ENCODE data around the gene LSM4.

The LSM4 gene

GRCh38 chr19:18265582-18265981, 57.3 kb downstream of the LSM4 start:
- H3K4me1 ChIP-seq (ENCODE audit: insufficient read depth, low read length), result no peaks in the 10 kb centered on the region
- H3K27me3 ChIP-seq (ENCODE audit: insufficient read depth, low read length), result no peaks in the 10 kb centered on the region
- no peak overlapping the region for H2AFZ ChIP-seq (ENCODE audit: low read depth, low read length)
- H3K9me3 ChIP-seq (ENCODE audit: low read length), result peaks cover 4% of the 10 kb centered on the region
- H3K4me3 ChIP-seq (ENCODE audit: low read length), result no peak overlapping the region
- peaks cover 23% of the 10 kb centered on the region for H3K36me3 ChIP-seq (ENCODE audit: insufficient read depth, low read length)

- H3K27me3 ChIP-seq (ENCODE audit: insufficient read depth, low read length), result no peaks in the 10 kb centered on the region
- H2AFZ ChIP-seq (ENCODE audit: low read depth, low read length), result no peak overlapping the region
- H3K36me3 ChIP-seq (ENCODE audit: insufficient read depth, low read length), result peaks cover 23% of the 10 kb centered on the region
- no peaks in the 10 kb centered on the region for H3K4me1 ChIP-seq (ENCODE audit: insufficient read depth, low read length)
- H3K9me3 ChIP-seq (ENCODE audit: low read length), result peaks cover 4% of the 10 kb centered on the region
- H3K4me3 ChIP-seq (ENCODE audit: low read length), result no peak overlapping the region
Measured at GRCh38 chr19:18264971-18265540, 57.8 kb downstream of the LSM4 start.

DNA sequence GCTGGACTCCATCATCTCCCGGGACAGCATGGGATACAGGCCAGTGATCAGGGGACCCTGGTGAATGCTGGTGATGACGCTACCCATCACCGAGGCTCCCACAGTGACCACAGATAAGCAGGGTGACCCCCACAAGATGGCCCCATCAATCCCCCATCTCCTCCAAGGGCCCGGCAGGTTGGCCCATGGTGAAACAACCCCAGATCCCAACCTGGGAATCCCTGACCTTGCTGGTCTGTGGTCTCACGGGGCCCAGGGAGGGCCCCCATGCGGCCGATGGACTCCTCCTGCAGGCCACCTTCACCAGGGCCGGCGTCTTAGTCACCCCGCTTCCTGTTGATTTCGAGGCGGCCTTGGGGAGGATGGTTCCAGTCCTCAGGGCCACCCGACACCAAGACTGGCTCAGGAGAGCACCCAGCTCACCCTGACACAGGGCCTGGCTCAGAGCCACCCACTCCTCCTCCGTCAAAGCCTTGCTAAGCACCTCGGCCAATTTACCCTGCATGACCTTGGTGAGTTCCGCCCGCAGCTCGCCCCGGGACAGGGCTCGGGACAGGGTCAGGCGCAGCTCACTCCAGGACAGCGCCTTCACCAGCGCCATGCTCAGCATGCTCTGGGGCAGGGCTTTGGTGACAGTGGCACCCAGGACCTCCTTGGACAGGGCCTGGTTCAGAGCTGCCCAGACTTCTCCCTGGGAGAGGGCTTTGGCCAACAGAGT, 58.6 kb downstream of the LSM4 start:
- Histone ChIP-seq H2AFZ (ENCODE audit: low read depth, low read length) (no peak overlapping the region), H3K36me3 (ENCODE audit: insufficient read depth, low read length) (peaks cover 23% of the 10 kb centered on the region), H3K4me1 (ENCODE audit: insufficient read depth, low read length) (no peaks in the 10 kb centered on the region), H3K27me3 (ENCODE audit: insufficient read depth, low read length) (no peaks in the 10 kb centered on the region), H3K9me3 (ENCODE audit: low read length) (peaks cover 4% of the 10 kb centered on the region), H3K4me3 (ENCODE audit: low read length) (no peak overlapping the region)

- no peak overlapping the region for H2AFZ ChIP-seq (ENCODE audit: low read depth, low read length)
Measured at GRCh38 chr19:18263324-18264136, 59.3 kb downstream of the LSM4 start.

DNA sequence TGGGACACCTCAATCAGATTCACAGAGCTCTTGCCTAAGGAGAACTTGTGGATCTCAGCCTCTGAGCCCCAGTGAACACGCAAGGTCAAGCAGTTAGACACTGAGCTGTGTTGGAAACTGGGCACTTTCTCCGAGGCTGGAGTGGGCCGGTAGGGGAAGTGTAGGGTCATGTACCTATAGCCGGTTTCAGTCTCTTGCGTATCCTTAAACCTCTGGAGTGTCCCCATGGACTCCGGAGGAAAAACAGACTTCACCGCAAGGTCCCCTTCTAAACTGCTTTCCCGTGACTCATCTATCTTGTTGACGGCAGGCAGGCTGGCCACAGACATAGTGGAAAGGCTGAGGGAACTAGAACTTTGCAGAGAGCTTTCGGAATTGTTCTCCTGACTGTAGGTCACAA, 60.0 kb downstream of the LSM4 start:
- no peaks in the 10 kb centered on the region for H3K27me3 ChIP-seq (ENCODE audit: insufficient read depth, low read length)
- peaks cover 4% of the 10 kb centered on the region for H3K9me3 ChIP-seq (ENCODE audit: low read length)
- no peaks in the 10 kb centered on the region for H3K4me1 ChIP-seq (ENCODE audit: insufficient read depth, low read length)
- H2AFZ ChIP-seq (ENCODE audit: low read depth, low read length), result no peak overlapping the region
- H3K36me3 ChIP-seq (ENCODE audit: insufficient read depth, low read length), result peaks cover 20% of the 10 kb centered on the region
- H3K4me3 ChIP-seq (ENCODE audit: low read length), result no peak overlapping the region

More at GRCh38 chr19:18263324-18264136, 59.3 kb downstream of the LSM4 start:
- Histone ChIP-seq H3K4me1 (ENCODE audit: insufficient read depth, low read length) (no peaks in the 10 kb centered on the region), H3K9me3 (ENCODE audit: low read length) (peaks cover 4% of the 10 kb centered on the region), H3K27me3 (ENCODE audit: insufficient read depth, low read length) (no peaks in the 10 kb centered on the region), H3K4me3 (ENCODE audit: low read length) (no peak overlapping the region), H3K36me3 (ENCODE audit: insufficient read depth, low read length) (peaks cover 23% of the 10 kb centered on the region)

DNA sequence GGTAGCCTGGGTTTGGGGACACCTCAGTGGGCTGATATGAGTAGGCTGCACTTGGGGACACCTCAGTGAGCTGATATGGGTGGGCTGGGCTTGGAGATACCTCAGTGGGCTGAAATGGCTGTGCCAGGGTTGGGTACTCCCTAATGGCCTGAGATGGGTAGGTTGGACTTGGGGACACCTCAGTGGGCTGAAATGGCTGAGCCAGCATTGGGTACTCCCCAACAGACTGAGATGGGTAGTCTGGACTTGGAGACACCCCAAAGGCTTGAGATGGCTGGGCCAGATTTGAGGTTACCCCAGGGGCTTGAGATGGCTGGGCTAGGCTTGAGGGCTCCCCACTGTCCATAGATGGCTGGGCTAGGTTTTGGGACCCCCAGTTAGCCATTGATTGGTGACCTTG, 60.7 kb downstream of the LSM4 start:
- Histone ChIP-seq H3K9me3 (ENCODE audit: low read length) (peaks cover 4% of the 10 kb centered on the region), H3K27me3 (ENCODE audit: insufficient read depth, low read length) (no peaks in the 10 kb centered on the region), H3K4me1 (ENCODE audit: insufficient read depth, low read length) (no peaks in the 10 kb centered on the region), H3K4me3 (ENCODE audit: low read length) (no peak overlapping the region), H2AFZ (ENCODE audit: low read depth, low read length) (no peak overlapping the region), H3K36me3 (ENCODE audit: insufficient read depth, low read length) (peaks cover 16% of the 10 kb centered on the region)

- peaks cover 10% of the 10 kb centered on the region for H3K36me3 ChIP-seq (ENCODE audit: insufficient read depth, low read length)
- no peaks in the 10 kb centered on the region for H3K27me3 ChIP-seq (ENCODE audit: insufficient read depth, low read length)
- H3K4me3 ChIP-seq (ENCODE audit: low read length), result no peak overlapping the region
- peaks cover 4% of the 10 kb centered on the region for H3K9me3 ChIP-seq (ENCODE audit: low read length)
- no peaks in the 10 kb centered on the region for H3K4me1 ChIP-seq (ENCODE audit: insufficient read depth, low read length)
- no peak overlapping the region for H2AFZ ChIP-seq (ENCODE audit: low read depth, low read length)
Measured at GRCh38 chr19:18261474-18261873, 61.4 kb downstream of the LSM4 start.

DNA sequence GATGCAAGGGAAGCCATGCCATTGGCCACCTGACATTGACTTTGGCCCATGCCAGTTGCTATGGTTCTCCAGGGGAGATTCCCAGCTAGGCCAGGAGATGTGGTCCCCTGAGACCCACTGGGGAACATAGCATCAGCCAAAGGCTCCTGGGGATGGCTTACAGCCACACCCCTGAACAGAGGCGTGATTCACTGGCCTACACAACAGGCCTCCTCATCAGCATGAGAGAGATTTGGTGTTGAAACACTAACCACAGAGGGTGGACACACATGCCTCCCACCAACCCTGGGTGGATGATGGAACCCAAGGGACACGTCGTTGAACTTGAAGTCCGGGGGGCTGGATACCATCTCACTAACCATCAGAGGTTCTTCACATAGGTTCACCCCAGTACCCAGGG, 63.0 kb downstream of the LSM4 start:
- peaks cover 4% of the 10 kb centered on the region for H3K9me3 ChIP-seq (ENCODE audit: low read length)
- no peak overlapping the region for H2AFZ ChIP-seq (ENCODE audit: low read depth, low read length)
- H3K36me3 ChIP-seq (ENCODE audit: insufficient read depth, low read length), result no peaks in the 10 kb centered on the region
- no peak overlapping the region for H3K4me3 ChIP-seq (ENCODE audit: low read length)
- H3K27me3 ChIP-seq (ENCODE audit: insufficient read depth, low read length), result peaks cover 7% of the 10 kb centered on the region
- H3K4me1 ChIP-seq (ENCODE audit: insufficient read depth, low read length), result no peaks in the 10 kb centered on the region

- H3K4me1 ChIP-seq (ENCODE audit: insufficient read depth, low read length), result no peaks in the 10 kb centered on the region
- H3K36me3 ChIP-seq (ENCODE audit: insufficient read depth, low read length), result no peaks in the 10 kb centered on the region
- no peak overlapping the region for H2AFZ ChIP-seq (ENCODE audit: low read depth, low read length)
- no peak overlapping the region for H3K4me3 ChIP-seq (ENCODE audit: low read length)
- no peaks in the 10 kb centered on the region for H3K9me3 ChIP-seq (ENCODE audit: low read length)
- peaks cover 12% of the 10 kb centered on the region for H3K27me3 ChIP-seq (ENCODE audit: insufficient read depth, low read length)
Measured at GRCh38 chr19:18257503-18258470, 65.1 kb downstream of the LSM4 start.

Data from neuron (in vitro differentiated cells).